GM12875 (cell line): ENCODE data around the gene ITFG2.
A peak's percentile ranks its signal among the peaks of the same experiment; 100 is the strongest.

Source experiments
- H3K4me3 ChIP-seq: one replicate; pipeline ENCODE4 v1.5.1; 2011; ENCODE audit warnings: low read depth, low read length, control low read depth
- CTCF ChIP-seq: IDR thresholded peaks from 2 replicates; pipeline ENCODE4 v1.5.1; 2011; ENCODE audit warnings: low read depth, mild to moderate bottlenecking, control low read depth, inconsistent platforms, low read length, moderate library complexity, borderline replicate concordance; ENCODE audit not compliant: insufficient read depth

The ITFG2 gene

GRCh38 chr12:2785017-2785416, 27.5 kb upstream of the ITFG2 start:
- H3K4me3 ChIP-seq: no peak overlapping the region
- TF ChIP-seq CTCF: no peak

GRCh38 chr12:2791089-2791488, 21.4 kb upstream of the ITFG2 start:
- H3K4me3 ChIP-seq: no peak overlapping the region
- TF ChIP-seq CTCF: no peak

- H3K4me3 ChIP-seq: no peak overlapping the region
- no peak for TF ChIP-seq CTCF
These were observed 19.6 kb upstream of the ITFG2 start for GRCh38 chr12:2792671-2793500.

- no peak for TF ChIP-seq CTCF
- no peak overlapping the region for H3K4me3 ChIP-seq
These were observed 18.9 kb upstream of the ITFG2 start for GRCh38 chr12:2793561-2793960.

- TF ChIP-seq CTCF: no peak
- peak overlapping the region; percentile 93 for H3K4me3 ChIP-seq
These were observed 18.2 kb upstream of the ITFG2 start for GRCh38 chr12:2794191-2794735.

GRCh38 chr12:2794736-2795289, 17.7 kb upstream of the ITFG2 start, which contains the start of gene FKBP4:
Gene FKBP4 (plus strand): TSS chr12:2794970. CDS start chr12:2795140, 170 bp downstream.
- no peak for TF ChIP-seq CTCF

More at GRCh38 chr12:2794736-2795289, 17.7 kb upstream of the ITFG2 start, which contains the start of gene FKBP4:
- peak within 1 kb of the TSS; percentile 93 for H3K4me3 ChIP-seq
